Measurements from ENCODE around the gene MEI1. TPM values are rescaled to one million over a fixed set of nuclear protein-coding genes. Genes with fewer than 3 reads are reported as not detected.

The MEI1 gene
- total and polyA plus RNA-seq, 7 donors, result 0.01 to 0.47 (median 0.23) TPM; not detected in 2

DNA sequence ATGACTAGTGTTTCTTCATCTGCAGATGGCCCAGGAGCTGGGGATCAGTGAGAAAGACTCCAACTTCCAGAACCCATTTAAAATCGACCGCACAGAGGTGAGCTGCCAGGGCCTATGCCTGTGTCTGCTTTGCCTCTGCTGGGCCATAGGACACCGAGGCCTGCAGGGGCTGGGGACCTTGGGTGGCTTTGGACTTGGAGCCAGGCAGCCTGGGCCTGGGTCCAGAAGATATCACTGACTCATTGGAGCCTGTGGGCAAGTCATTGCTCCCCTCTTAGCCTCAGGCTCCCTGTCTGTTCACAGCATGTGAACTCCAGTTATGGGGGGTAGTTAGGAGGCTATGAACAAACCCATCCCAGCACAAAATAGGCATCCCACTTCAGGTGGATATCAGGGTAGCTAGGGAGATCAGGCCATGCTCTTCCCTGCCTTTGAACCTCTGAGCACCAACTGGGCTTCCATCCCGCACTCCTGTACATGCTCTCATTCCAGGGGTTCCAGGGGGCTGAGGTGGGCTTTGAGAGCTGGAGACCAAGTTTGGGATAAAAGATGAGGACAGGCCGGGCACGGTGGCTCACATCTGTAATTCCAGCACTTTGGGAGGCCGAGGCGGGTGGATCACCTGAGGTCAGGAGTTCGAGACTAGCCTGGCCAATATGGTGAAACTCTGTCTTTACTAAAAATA lies 114.6 kb downstream of the MEI1 start:
- DNase-seq, result no peak
- H3K27ac ChIP-seq, result no peak overlapping the region
- peaks cover 0 to 32% of the 10 kb centered on the region in 2 donors for H3K36me3 ChIP-seq (ENCODE audit: insufficient read depth in 1 of 2, low read depth in 1 of 2)
- peaks cover 19% of the 10 kb centered on the region for H3K4me1 ChIP-seq
- TF ChIP-seq, protein P1, sequence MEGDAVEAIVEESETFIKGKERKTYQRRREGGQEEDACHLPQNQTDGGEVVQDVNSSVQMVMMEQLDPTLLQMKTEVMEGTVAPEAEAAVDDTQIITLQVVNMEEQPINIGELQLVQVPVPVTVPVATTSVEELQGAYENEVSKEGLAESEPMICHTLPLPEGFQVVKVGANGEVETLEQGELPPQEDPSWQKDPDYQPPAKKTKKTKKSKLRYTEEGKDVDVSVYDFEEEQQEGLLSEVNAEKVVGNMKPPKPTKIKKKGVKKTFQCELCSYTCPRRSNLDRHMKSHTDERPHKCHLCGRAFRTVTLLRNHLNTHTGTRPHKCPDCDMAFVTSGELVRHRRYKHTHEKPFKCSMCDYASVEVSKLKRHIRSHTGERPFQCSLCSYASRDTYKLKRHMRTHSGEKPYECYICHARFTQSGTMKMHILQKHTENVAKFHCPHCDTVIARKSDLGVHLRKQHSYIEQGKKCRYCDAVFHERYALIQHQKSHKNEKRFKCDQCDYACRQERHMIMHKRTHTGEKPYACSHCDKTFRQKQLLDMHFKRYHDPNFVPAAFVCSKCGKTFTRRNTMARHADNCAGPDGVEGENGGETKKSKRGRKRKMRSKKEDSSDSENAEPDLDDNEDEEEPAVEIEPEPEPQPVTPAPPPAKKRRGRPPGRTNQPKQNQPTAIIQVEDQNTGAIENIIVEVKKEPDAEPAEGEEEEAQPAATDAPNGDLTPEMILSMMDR (IDR thresholded peaks at IDR 0.05), result no peak
- ATAC-seq, result no peak
- no peak overlapping the region for H3K4me3 ChIP-seq
- no peaks in the 10 kb centered on the region for H3K9me3 ChIP-seq
- intact Hi-C loops (cut with DNase I), result loop anchor here (10.0 kb wide), 2 partner anchors 251 to 261 kb away; partner anchors contain the start of genes NAGA (in 1 of the 2), PHETA2 (in 1 of the 2) and SMDT1 (in 1 of the 2)
- no peaks in the 10 kb centered on the region for H3K27me3 ChIP-seq (ENCODE audit: insufficient read depth in 3 of 3, low read length in 2 of 3)
- 94 to 97% (median 95%) methylated on average over 9 of the region's 9 CpGs for WGBS, 3 donors

DNA sequence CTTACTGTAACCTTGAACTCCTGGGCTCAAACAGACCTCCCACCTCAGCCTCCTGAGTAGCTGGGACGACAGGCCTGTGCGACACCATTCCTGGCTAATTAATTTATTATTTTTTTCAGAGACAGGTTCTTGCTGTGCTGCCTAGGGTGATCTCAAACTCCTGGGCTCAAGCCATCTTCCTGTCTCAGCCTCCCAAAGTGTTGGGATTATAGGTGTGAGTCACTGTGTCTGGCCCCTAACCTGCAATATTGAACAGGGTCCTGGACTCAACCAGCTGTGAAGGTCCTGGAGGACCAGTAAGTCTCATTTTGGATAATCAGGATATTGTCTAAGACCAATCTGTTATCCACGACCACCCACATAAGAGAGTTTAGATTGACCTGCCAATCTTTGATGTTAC lies 116.4 kb downstream of the MEI1 start:
- Histone ChIP-seq H3K27me3 (ENCODE audit: insufficient read depth in 3 of 3, low read length in 2 of 3) (no peaks in the 10 kb centered on the region), H3K36me3 (ENCODE audit: insufficient read depth in 1 of 2, low read depth in 1 of 2) (peaks cover 0 to 21% of the 10 kb centered on the region in 2 donors), H3K27ac (peak overlapping the region; percentile 76), H3K9me3 (no peaks in the 10 kb centered on the region), H3K4me3 (no peak overlapping the region), H3K4me1 (peaks cover 19% of the 10 kb centered on the region)
- TF ChIP-seq, protein P1 (IDR thresholded peaks at IDR 0.05), result no peak
- intact Hi-C loops (cut with DNase I), result loop anchor here (10.0 kb wide), 2 partner anchors 249 to 259 kb away; partner anchors contain the start of genes NAGA (in 1 of the 2), PHETA2 (in 1 of the 2) and SMDT1 (in 1 of the 2)
- DNase-seq, result no peak
- WGBS, 3 donors, result 80 to 91% (median 88%) methylated on average over 3 of the region's 3 CpGs
- peak; percentile 1 to 41 (median 35) for ATAC-seq

DNA sequence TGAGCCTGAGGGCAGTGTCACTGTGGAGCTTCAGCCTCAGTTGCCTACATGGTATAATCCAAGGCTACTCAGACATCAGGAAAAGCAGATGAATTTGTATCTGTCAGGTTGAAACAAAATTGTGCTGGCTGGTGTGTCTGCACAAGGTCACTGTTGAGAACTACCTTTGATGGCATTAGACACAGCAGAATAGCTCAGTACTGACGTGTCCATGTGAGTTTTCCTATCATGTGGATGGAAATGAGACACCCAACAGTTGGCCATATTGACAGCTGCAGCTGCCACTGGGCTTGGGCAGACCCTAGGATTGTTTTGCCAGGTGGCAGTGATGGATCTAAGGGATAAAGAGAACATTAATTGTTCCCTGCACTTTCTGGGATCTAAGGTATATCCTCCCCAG lies 116.9 kb downstream of the MEI1 start:
- Histone ChIP-seq H3K27me3 (ENCODE audit: insufficient read depth in 3 of 3, low read length in 2 of 3) (no peaks in the 10 kb centered on the region), H3K36me3 (ENCODE audit: insufficient read depth in 1 of 2, low read depth in 1 of 2) (peaks cover 0 to 18% of the 10 kb centered on the region in 2 donors), H3K27ac (peak overlapping the region; percentile 76), H3K4me3 (no peak overlapping the region), H3K4me1 (peaks cover 19% of the 10 kb centered on the region), H3K9me3 (no peaks in the 10 kb centered on the region)
- intact Hi-C loops (cut with DNase I), result loop anchor here (10.0 kb wide), 2 partner anchors 249 to 259 kb away; partner anchors contain the start of genes NAGA (in 1 of the 2), PHETA2 (in 1 of the 2) and SMDT1 (in 1 of the 2)
- WGBS, 3 donors, result 25 to 44% (median 39%) methylated on average over 1 of the region's 1 CpG
- no peak for DNase-seq
- peak; percentile 91 to 96 (median 94) for ATAC-seq
- TF ChIP-seq, protein P1 (IDR thresholded peaks at IDR 0.05), result no peak

DNA sequence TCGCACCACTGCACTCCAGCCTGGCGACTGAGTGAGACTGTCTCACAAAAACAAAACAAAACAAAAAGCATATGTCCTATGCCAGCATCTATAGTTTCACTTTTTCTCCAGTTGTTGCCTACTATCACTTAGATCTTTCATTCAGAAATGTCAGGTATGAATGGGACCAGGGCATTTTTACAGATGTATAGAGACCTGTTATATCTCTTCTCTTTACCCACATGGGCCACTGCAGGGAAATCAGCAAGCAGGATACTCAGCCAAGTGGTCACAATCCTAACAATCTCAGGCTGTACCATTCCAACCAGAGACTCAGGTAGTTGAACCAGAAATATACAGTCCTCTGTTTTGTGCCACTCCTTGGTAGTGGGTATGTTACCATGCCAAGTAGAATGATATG lies 117.6 kb downstream of the MEI1 start:
- TF ChIP-seq, protein P1 (IDR thresholded peaks at IDR 0.05), result no peak
- Histone ChIP-seq H3K4me1 (peaks cover 19% of the 10 kb centered on the region), H3K4me3 (no peak overlapping the region), H3K9me3 (no peaks in the 10 kb centered on the region), H3K27me3 (ENCODE audit: insufficient read depth in 3 of 3, low read length in 2 of 3) (no peaks in the 10 kb centered on the region), H3K27ac (peak overlapping the region; percentile 76), H3K36me3 (ENCODE audit: insufficient read depth in 1 of 2, low read depth in 1 of 2) (peaks cover 0 to 17% of the 10 kb centered on the region in 2 donors)
- ATAC-seq (peak in 3 of 4 donors; percentile 5 to 13 (median 11)), DNase-seq (no peak)
- 44 to 67% (median 52%) methylated on average over 2 of the region's 2 CpGs for WGBS, 3 donors
- intact Hi-C loops (cut with DNase I), result loop anchor here (10.0 kb wide), 2 partner anchors 248 to 258 kb away; partner anchors contain the start of genes NAGA (in 1 of the 2), PHETA2 (in 1 of the 2) and SMDT1 (in 1 of the 2)
